GM12878 (cell line): ENCODE results near the gene SYT14.

Source experiments
- BHLHE40 ChIP-seq, 2 experiments: fragments of 450-650 bp in 1 of 2; IDR thresholded peaks; 2 replicates each; pipeline ENCODE4 v1.6.1; 2011 to 2017; ENCODE audit warnings: low read depth in 2 of 2, borderline replicate concordance in 1 of 2, improper control_type of control experiment in 1 of 2, low read length in 1 of 2, mild to moderate bottlenecking in 1 of 2
- MXI1 ChIP-seq: fragments of 150-350 bp; IDR thresholded peaks from 2 replicates; pipeline ENCODE4 v1.6.1; 2011; ENCODE audit warnings: low read depth, mild to moderate bottlenecking, inconsistent platforms, low read length, improper control_type of control experiment
- SMARCA5 ChIP-seq: fragments of 450-650 bp; IDR thresholded peaks from 2 replicates; pipeline ENCODE4 v1.6.1; 2017; ENCODE audit warnings: mild to moderate bottlenecking
- TF ChIP-seq, protein P1 (sequence below), 3 experiments: IDR thresholded peaks in 2 of 3; conservative IDR thresholded peaks in 1 of 3; 2 replicates each; pipeline ENCODE4 v1.5.1; 2011; ENCODE audit warnings: low read depth in 3 of 3, low read length in 3 of 3, mild to moderate bottlenecking in 3 of 3, control low read depth in 2 of 3, moderate library complexity in 2 of 3, inconsistent platforms in 1 of 3, mixed read lengths in 1 of 3; ENCODE audit not compliant: control insufficient read depth in 2 of 3, insufficient read depth in 1 of 3; ENCODE audit errors: extremely low read depth in 1 of 3

DNA sequence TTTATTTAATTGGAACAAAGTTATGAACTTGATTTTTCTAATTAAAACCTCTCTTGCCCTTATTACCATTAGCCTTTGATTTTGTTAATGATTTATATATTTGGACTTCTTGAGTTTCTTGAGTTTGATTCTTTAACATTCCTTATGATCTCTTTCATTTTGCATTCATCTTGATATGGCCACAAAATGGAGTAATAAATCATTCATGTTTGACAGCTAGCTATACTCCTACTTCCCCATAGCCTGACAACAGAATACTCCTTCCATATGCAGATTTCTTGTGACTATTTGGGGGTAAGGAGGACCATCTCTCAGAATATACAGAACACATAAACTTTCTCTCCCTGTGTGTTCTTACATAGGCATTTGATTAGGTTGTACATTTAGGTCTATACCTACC lies 119.6 kb downstream of the SYT14 start:
- TF ChIP-seq BHLHE40 (IDR thresholded peaks at IDR 0.05; ENCODE audit: borderline replicate concordance in 1 of 2, low read depth in 2 of 2, low read length in 1 of 2), result no peak
- no peak for TF ChIP-seq MXI1
- TF ChIP-seq, protein P1, sequence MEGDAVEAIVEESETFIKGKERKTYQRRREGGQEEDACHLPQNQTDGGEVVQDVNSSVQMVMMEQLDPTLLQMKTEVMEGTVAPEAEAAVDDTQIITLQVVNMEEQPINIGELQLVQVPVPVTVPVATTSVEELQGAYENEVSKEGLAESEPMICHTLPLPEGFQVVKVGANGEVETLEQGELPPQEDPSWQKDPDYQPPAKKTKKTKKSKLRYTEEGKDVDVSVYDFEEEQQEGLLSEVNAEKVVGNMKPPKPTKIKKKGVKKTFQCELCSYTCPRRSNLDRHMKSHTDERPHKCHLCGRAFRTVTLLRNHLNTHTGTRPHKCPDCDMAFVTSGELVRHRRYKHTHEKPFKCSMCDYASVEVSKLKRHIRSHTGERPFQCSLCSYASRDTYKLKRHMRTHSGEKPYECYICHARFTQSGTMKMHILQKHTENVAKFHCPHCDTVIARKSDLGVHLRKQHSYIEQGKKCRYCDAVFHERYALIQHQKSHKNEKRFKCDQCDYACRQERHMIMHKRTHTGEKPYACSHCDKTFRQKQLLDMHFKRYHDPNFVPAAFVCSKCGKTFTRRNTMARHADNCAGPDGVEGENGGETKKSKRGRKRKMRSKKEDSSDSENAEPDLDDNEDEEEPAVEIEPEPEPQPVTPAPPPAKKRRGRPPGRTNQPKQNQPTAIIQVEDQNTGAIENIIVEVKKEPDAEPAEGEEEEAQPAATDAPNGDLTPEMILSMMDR (IDR thresholded peaks at IDR 0.05 in 2 of 3, conservative IDR thresholded peaks at IDR 0.05 in 1 of 3; ENCODE audit: control insufficient read depth in 2 of 3, extremely low read depth in 1 of 3, insufficient read depth in 1 of 3, low read depth in 3 of 3, low read length in 3 of 3), result no peak
- no peak for TF ChIP-seq SMARCA5
